HUDEP-2 (cell line): ENCODE data around the gene OTUD7B.

Experiments used
- DNase-seq, 76 experiments: peaks; one replicate each; lab custom pipeline; 2025; ENCODE audit not compliant: unreplicated experiment in 76 of 76; lab: John Stamatoyannopoulos, UW

Gene OTUD7B

GRCh38 chr1:150005606-150006005, 4.9 kb downstream of the OTUD7B start:
- peak in 1 of 76 experiments; percentile 18 for DNase-seq

- DNase-seq, result no peak
Observed at GRCh38 chr1:150003801-150004200, 6.7 kb downstream of the OTUD7B start.

- DNase-seq, result no peak
Observed at GRCh38 chr1:150002217-150002616, 8.3 kb downstream of the OTUD7B start.

- peak in 4 of 76 experiments; percentile 1 to 24 (median 6) for DNase-seq
Observed at GRCh38 chr1:150001415-150001814, 9.1 kb downstream of the OTUD7B start.

- no peak for DNase-seq
Observed at GRCh38 chr1:149997585-149998262, 12.8 kb downstream of the OTUD7B start.

GRCh38 chr1:149995927-149996326, 14.6 kb downstream of the OTUD7B start:
- DNase-seq, result no peak

- DNase-seq, result no peak
Observed at GRCh38 chr1:149993764-149994163, 16.8 kb downstream of the OTUD7B start.

GRCh38 chr1:149993181-149993580, 17.3 kb downstream of the OTUD7B start:
- DNase-seq, result no peak

- DNase-seq, result no peak
Observed at GRCh38 chr1:149987297-149987595, 23.3 kb downstream of the OTUD7B start.

- DNase-seq, result no peak
Observed at GRCh38 chr1:149986486-149987296, 23.8 kb downstream of the OTUD7B start.

- DNase-seq, result no peak
Observed at GRCh38 chr1:149979972-149980540, 30.5 kb downstream of the OTUD7B start.

GRCh38 chr1:149979245-149979971, 31.1 kb downstream of the OTUD7B start:
- no peak for DNase-seq

GRCh38 chr1:149978547-149979023, 31.9 kb downstream of the OTUD7B start:
- peak in 1 of 76 experiments; percentile 3 for DNase-seq

GRCh38 chr1:149977345-149977744, 33.2 kb downstream of the OTUD7B start:
- no peak for DNase-seq

- DNase-seq, result no peak
Observed at GRCh38 chr1:149972547-149972946, 38.0 kb downstream of the OTUD7B start.

GRCh38 chr1:149967646-149968045, 42.9 kb downstream of the OTUD7B start:
- no peak for DNase-seq

- DNase-seq, result no peak
Observed at GRCh38 chr1:149967041-149967440, 43.5 kb downstream of the OTUD7B start.

GRCh38 chr1:149966405-149966804, 44.1 kb downstream of the OTUD7B start:
- no peak for DNase-seq

- DNase-seq, result no peak
Observed at GRCh38 chr1:149965440-149965839, 45.1 kb downstream of the OTUD7B start.

- no peak for DNase-seq
Observed at GRCh38 chr1:149963358-149963757, 47.2 kb downstream of the OTUD7B start.

GRCh38 chr1:149962736-149963135, 47.8 kb downstream of the OTUD7B start:
- DNase-seq, result no peak
